HT1080 (cell line): Measurements from ENCODE around the gene NUDT15. TPM values are rescaled to one million over a fixed set of nuclear protein-coding genes. Genes with fewer than 3 reads are reported as not detected.

Source experiments
- total RNA-seq: library from RNA; depleted of rRNA; stranded (reverse); fragments of >200 nt; shearing (Covaris generic); gene quantifications from 2 replicates; pipeline ENCODE4 v1.2.3, GENCODE V29; 2014; rRNA removed

NUDT15 gene
- total RNA-seq, 1 experiment from 2014 or later = 60.7 TPM

Other genes with a start within 250 kb of the NUDT15 start
- 37.3 and 44.8 TPM in 2 replicates for gene SUCLA2, start 36.5 kb upstream of the NUDT15 start, total RNA-seq
- gene MED4, start 57.4 kb downstream of the NUDT15 start, total RNA-seq = 45.3 and 48.1 TPM in 2 replicates
- gene ITM2B, start 195.5 kb downstream of the NUDT15 start, total RNA-seq = 104 and 147 TPM in 2 replicates